Glomerular endothelial cell (primary cell): ENCODE data around the gene FAM83C. TPM values are rescaled to one million over a fixed set of nuclear protein-coding genes. Genes with fewer than 3 reads are reported as not detected.

Source experiments
- DNase-seq: peaks from one replicate; pipeline ENCODE4 v3.0.0-alpha.2; 2011; ENCODE audit warnings: low read depth, low spot score; ENCODE audit errors: extremely low read depth
- total RNA-seq: library from RNA; depleted of rRNA; stranded (reverse); fragments of >200 nt; gene quantifications from 2 replicates; pipeline ENCODE4 v1.2.3, GENCODE V29; 2015

FAM83C gene
- total RNA-seq: not detected in 2 replicates

DNA sequence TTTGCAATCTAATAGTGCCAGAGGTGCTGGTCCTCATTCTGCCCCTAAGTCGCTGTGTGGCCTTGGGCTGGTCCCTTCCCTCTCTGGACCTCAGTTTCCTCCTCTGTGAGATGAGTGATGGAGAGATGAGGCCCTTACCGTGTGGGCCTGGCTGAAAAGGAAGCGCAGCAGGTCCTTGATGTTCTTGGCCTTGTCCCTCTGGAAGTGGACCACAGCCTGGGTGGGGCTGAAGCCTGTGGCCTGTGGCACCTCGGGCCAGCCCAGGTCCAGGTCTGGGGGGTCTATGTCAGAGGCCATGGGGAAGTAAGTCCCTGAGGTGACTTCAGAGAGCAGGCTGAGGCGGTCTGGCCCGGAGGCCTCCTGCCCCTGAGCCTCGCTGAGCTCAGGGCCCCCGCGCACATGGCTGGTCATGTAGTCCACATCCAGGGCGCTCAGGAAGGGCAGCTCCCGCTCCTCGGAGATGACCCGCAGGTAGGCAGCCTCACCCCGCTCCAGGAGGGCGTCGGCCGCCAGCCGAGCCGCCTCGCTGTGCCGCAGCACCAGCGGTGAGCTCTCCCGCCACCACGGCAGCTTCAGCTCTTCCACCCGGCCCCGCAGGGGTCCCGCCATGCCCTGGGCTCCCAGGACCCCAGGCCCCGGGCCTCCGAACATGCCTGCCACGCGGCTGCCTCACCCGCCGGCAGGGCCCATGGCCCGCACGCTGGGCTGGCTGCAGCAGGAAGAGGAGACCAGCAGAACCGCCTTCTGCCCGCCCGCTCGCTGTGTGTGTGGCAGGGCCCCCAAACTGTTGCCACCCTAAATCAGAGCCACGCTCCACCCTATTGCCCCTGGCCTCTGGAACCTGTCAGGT lies at the start of gene FAM83C:
TSS of gene FAM83C (minus strand) at position 772 of the 850 bp plus-strand sequence. CDS start at position 651, 121 bp downstream.
- no peak for DNase-seq

DNA sequence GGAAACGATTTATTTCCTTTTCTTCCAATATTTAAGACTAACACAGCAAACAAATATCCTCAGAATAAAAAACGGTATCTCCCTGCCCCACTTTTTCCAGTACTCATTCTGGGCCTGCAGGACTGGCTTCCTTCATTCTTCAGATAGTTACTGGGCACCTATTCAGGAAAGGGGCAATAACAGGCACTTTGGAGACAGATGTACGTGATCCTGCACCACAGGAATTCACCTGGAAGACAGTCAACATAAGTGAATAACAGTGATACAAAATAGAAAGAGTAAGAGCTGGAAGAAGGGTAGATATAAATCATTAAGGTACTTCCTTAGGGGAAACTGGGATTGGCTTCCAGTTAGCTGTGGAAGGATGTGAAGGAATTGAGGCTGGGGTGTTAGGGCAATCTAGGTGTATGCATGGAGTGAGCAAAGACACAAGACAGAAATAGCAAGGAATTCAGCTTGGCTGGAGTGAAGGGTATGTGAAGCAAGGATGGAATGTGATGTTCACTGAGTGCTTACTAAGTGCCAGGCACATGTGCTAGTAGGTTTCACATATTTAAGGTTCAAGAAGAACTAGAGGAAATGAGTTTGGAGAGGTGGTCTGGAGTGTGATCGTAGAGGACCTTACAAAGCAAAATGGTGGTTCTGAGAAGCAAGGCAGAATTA lies 49.3 kb upstream of the FAM83C start:
- DNase-seq: no peak

DNA sequence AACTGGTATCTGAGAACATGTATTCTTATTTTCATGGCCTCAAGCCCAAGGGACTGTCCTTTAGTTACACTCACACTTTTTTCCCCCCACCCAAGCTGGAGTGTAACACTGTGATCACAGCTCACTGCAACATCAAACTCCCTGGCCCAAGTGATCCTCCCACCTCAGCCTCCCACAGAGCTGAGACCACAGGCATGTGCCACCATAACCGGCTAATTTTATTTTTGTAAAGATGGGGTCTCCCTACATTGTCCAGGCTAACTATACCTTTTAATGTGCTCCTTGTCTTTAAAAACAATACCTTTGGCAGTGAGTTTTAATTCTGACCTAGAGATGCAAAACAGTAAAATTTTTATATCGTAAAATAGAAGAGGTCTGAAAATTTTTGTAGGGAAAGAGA lies 48.2 kb upstream of the FAM83C start:
- no peak for DNase-seq

DNA sequence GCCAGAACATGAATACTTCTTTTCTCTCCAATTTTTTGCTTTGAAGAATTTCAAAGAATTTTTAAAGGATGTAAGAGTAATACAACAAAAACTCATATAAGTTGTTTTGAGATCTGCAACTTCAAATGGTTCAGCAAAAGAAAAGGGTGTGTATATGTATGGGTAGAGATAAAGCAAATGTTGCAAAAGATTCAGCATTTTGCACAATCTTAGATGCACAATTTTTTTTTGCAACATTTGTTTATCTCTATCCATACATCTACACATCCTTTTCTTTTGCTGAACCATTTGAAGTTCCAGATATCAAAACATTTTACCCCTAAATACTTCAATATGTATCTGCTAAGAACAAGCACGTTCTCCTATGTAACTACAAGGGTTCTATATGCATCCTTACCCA lies 47.4 kb upstream of the FAM83C start:
- DNase-seq: no peak

DNA sequence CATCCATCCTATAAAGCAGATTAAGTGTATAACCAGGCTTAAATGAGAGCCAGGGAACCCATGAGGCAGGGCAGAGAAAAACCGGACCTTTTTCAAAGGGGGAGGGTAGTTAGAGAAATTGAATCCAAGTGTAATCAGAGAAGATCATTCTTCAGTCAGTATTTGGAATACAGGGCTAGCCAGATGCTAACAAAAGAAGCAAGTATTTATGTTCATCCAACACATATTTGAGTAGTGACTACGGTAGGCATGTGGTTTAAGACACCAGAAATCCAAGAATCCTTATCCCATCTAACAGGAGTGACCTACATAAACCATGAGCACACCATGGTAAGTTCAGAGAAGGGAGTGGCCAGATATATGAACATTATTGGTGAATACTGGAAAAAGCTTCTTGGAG lies 46.8 kb upstream of the FAM83C start:
- no peak for DNase-seq

DNA sequence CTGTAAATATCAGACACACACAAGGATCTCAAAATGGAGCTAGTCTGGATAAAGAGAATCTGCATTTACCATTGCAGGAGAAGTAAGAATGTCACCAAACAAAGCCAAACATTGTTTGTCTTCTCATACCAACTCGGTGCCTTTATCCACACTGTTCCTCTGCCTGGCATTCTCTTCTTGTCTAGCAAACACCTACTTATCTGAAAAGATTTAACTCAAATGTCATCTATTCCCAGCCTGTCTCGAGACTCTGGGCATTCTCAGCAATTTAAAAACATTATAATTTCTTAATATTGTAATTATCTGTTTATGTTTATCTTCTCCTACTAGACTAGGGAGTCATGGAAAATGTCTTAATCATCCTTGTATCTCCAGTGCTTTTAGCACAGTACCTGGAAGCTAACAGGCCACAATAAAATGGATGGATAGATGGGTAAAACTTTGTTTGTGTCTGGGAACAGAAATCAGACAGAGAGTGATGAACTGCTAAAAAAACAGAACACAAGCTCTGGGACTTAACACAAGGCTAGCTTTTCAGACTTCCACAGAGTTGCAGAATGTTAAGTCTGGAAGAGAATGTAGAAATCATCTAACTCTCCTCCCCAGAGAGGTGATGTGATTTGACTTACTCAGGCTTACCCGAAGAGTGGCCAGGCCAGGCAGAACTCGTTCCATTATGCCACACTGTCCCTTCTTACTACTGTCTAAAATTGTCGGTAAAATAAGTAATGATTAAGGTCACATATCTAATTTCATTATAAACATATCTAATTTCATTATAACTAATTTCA lies 42.3 kb upstream of the FAM83C start:
- DNase-seq: no peak

DNA sequence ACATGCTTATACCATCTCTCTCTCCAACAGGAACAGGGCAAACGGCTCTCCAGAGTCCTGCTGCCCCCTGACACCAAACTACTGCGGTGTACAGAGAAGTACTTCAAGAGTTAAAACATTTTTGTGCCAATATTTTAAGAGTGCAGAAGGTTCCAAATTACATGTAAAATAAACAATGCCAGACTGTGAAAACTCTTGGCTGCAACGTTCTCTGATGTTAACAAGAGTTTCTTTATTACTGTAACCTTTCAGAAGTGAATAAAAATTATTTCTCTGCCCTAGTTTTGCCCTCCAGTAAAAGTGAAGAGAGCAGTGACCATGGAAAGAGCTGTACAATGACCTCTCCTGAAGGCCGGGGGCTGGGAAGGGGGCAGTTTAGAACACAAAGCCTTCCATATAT lies 41.4 kb upstream of the FAM83C start:
- no peak for DNase-seq

DNA sequence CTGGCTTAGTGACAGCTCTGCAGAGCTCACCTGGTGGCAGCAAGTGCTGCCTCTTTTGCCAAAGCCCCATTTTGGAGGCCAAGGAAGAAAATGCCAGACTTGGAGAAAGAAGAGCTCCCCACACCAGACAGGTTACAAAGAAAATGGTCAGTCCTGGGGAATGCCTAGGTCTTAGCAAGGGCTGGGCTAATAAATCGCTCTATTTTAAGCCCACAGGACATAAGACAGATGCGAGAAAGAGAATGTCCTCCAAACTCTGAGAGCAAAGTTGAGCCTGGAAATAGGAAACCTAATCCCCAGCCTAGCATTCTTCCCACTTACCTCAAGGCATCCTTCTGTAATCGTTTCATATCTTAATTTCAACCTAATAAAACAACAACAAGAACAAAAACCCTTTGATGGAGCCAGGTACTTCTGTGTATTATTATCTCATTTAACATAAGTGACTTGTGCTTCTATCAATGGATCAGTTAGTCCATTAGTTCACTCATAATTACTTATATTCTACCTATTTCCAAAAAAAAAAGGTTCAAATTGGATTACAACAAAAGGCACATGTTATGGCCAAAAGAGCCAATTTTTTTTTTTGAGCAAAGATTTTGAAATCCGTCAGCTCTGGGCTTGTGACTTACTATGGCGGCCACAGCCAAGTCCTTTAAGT lies 40.4 kb upstream of the FAM83C start:
- DNase-seq: no peak

DNA sequence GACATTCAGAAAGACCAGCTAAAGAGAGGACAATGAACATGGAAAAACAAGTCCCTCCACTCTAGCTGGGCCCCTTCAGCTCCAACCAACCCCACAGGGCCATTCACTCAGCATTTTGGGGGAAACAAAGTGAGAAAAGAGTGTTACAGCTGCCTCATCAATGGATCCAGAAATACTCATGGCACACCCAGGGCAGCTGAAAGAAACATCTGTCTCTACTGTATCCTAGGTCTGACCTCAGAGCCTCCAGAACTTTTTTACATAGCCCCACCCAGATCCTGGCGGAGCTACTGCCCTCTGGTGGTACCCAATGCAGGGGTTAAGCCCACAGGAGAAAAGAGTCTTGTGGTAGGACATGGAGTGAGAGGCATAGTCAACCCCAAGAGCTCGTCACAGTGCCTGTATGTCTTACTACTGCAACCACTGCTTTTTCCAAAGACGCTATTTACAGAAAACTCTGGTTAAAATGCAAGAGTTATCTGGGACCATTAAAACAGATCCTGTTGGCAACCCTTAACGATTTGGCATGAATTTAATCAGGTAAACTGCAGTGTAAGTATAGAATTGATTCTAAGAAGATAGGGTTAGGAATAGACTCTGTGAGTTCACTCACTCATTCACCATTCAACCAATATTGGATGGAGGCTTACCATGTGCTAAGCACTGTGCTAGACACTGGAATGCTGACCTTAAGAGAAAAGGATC lies 37.4 kb upstream of the FAM83C start:
- no peak for DNase-seq

DNA sequence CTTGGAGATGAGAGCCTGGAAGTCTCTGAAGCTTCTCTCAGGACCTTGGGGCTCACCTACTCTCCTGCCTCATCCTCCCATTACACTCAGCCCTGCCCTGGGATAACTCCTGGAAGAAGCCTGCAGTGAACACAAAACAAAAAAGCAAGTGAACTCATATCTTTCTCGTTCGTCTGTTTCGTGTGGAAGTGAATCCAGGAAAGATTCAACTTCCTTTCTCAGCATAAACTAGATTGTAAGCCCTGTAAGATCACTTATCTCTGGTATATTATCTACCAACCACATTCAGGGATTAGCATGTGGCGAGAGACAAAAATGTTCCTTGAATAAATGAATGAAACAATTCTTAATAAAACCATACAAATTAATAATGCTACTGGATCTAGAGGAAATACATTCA lies 36.5 kb upstream of the FAM83C start:
- DNase-seq: no peak

DNA sequence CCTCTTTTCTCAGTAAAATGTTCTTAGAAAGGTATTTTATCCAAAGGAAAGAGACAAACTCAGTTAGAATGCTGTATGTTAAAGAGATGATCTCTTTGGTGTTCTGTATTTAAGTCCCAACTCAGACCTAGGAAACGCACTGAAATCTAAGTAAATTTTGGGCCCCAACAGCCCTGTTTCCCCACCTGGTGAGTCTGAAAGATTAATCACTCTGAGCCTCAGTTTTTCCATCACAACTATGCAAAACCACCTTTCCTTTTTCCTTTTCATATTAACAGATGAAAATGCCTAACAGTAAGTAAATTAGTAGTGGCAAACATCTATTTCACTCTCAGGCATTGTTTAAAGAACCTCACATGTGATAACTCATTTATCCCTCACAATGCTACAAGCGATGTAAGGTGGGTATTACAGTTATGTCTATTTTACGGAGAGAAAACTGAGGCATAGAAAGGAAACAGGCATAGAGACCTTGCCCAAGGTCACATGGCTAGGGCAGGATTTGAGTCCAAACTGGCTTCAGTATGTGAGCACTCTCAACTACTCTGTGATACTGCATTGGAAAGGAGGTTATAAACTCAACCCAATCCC lies 36.0 kb upstream of the FAM83C start:
- no peak for DNase-seq

DNA sequence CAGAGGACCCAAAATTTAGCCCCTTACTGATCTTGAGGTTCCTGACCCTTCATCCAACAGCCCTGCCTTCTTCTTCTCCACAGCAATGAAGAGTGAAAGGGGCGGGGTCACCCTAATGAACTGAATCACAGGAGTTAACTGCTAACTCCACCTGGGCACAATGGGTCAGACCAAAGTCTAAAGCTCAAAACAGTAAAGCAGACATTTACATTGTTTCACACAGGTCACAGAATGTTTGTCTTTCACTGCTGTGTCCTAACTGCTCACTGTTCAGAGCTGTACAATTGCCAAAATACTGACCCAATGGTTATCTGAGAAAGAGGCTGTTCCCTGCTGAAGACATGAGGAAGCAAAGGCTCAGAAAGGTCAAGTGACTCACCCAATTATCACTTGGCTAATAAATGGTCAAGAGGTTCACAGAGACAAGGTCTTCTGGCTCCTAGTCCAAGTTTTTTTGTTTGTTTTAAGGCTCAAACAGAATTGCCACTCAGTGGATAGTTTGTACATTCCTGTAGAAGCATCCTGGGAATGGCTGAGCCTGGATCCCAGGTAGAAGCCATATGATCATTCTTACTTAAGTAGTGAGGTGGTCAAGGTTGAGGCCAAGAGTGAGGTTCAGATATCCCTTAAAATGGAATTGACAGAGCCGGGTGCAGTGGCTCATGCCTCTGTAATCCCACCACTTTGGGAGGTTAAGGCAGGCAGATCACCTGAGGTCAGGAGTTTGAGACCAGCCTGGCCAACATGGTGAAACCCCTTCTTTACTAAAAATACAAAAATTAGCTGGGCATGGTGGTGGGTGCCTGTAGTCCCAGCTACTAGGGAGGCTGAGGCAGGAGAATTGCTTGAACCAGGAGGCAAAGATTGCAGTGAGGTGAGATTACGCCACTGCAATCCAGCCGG lies 35.1 kb upstream of the FAM83C start:
- DNase-seq: no peak

DNA sequence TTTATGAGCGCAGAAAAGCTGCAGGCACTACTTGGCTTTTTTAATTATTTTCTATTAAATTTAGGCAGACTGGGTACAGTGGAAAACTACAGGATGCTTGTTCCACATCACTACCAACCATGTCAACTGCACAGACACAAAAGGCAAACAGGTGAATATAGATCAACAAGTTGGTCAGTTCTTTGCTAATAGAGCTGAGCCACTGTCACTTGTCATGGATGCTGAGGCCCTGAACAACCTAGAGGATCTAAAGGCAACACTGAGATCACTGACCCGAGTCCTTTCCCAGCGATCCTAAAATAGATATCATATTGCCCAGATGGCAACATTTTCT lies 34.5 kb upstream of the FAM83C start:
- DNase-seq: no peak

DNA sequence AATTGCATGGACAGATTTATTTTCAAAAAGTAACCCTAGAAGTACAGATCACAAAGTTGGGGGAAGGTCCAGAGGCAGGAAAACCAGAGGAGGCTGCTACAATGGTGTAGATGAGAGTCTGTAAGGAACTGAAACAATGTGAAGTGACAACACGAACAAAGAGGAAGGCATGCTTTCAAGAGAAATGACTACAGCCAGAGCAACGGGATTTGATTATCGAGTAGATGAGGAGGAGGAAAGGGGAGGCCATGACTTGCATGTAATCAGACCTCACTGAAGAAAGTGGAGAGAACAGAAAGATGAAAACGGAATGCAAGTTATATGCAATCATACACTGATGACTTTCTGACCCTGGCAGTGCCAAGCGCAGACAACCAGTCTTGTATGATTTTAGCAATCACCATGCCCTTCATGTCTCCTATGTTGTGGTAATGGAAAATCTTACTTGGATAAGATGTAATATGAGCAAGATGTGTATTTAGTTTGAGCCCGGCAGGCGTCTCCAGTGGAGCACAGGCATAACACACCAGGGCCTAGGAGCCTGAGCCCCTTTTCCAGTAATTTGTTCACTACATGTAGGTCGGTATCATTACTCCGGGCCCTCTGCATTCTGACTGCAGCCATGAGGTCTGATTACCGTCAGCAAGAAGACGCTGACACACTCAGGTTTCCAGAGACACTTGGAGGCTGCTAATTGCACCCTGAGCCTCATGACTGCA lies 34.0 kb upstream of the FAM83C start:
- no peak for DNase-seq

DNA sequence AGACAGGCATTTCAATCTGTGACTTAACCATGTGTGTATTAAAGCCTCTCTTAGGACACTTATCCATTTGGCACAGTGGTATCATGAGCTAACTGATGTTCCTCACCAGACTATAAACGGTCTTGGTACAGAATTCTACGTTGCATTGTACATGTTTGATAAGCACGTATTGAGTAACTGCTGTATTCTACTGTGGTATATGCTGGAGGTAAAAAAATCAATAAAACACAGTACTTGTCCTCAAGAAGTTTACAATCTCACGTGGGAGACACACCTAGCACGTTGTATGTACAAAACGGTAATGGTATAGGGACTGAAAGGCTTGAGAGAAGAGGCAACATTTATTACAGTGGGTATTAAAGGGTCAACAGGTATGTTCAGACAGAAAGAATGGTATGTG lies 33.2 kb upstream of the FAM83C start:
- DNase-seq: no peak

DNA sequence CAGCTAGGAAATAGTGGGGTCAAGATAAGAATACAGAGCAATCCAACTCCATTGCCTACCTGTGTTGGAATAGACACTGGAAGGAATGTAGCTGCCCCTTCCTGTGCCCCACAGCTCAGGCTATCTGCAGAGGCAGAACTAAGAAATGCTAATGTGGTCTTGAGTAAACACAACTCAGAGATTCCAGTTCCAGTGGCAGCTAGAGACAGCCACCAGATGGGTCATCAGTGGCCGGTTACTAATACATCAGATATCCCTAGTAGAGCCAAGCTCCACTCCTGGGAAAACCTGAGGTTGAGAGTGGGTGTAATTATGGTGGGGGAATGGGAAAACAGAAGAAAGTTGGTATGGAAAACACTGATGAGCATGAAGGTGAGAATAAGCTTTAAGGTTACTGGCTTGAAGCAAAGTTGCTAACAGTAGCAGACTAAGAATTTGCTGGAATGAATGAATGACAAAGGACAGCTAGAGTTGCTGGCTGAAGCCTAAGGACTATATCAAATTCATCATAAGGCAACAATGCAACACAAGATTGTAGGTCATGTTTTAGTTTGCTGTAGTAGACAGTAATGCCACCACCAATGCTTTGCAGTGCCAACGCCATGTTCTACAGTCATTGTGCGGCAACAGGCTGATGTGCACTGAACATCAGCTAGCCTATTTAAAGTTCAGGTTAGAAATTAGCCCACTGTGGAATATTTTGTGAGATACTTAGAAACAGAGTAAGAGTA lies 28.3 kb upstream of the FAM83C start:
- DNase-seq: no peak

DNA sequence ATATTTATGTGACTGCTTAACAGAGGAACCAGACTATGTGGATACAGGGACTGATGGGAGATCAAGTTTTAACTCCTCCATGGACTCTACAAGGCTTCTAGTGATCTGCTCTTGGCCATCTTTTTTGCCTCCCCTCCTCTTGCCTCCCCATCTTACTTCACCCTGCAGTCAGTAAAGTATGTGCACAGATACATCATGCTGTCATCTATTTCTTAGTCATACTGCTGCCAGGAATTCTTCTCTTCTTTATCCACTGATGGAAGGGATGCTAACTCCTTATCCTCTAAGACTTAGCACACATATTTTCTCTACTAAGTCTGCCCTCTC lies 27.6 kb upstream of the FAM83C start:
- no peak for DNase-seq
